ENCODE data around the gene GLB1L. TPM values are rescaled to one million over a fixed set of nuclear protein-coding genes. Genes with fewer than 3 reads are reported as not detected.

Gene GLB1L
- total and polyA plus RNA-seq, 2 of the 8 experiments (the other 6 are each of a cell fraction or from before 2014, with no cell fraction given) = 3.7 to 4.0 TPM

GRCh38 chr2:219266886-219267285, 21.6 kb upstream of the GLB1L start:
- no peaks in the 10 kb centered on the region for H3K23me2 ChIP-seq (ENCODE audit: low read depth, low read length)
- H3K9ac ChIP-seq (replicated peaks in 1 of 4; ENCODE audit: extremely low read depth in 1 of 4, low read depth in 3 of 4, low read length in 3 of 4) = no peak overlapping the region
- no peak overlapping the region for H2AK5ac ChIP-seq (ENCODE audit: low read depth, low read length)
- H3K4me2 ChIP-seq (ENCODE audit: insufficient read depth in 1 of 2, low read depth in 2 of 2, low read length in 2 of 2) = no peak overlapping the region
- H2BK12ac ChIP-seq (ENCODE audit: low read depth, low read length) = no peak overlapping the region
- H3K4me3 ChIP-seq (ENCODE audit: extremely low read depth in 1 of 4, insufficient read depth in 2 of 4, low read depth in 3 of 4, low read length in 4 of 4) = no peak overlapping the region
- no peak overlapping the region for H3K23ac ChIP-seq (ENCODE audit: insufficient read length)
- H4K91ac ChIP-seq (replicated peaks; ENCODE audit: insufficient read length, low read length) = no peak overlapping the region
- H3K18ac ChIP-seq (ENCODE audit: extremely low read depth, low read length) = no peak overlapping the region
- no peak overlapping the region for H4K5ac ChIP-seq (ENCODE audit: insufficient read length, low read depth, low read length)
- FAIRE-seq = no peak
- no peak overlapping the region for H2BK15ac ChIP-seq (ENCODE audit: low read length)
- no peak overlapping the region for H2AFZ ChIP-seq (ENCODE audit: low read length)
- no peaks in the 10 kb centered on the region for H3K79me1 ChIP-seq (ENCODE audit: low read depth, low read length)
- no peaks in the 10 kb centered on the region for H4K20me1 ChIP-seq (replicated peaks in 1 of 2; ENCODE audit: control insufficient read depth in 1 of 2, insufficient read depth in 2 of 2, low read length in 2 of 2)
- H2BK5ac ChIP-seq (ENCODE audit: low read depth, low read length) = no peak overlapping the region
- H3K4me1 ChIP-seq (replicated peaks in 1 of 4; ENCODE audit: control insufficient read depth in 3 of 4, insufficient read depth in 4 of 4, low read length in 3 of 4) = no peaks in the 10 kb centered on the region
- H3K36me3 ChIP-seq (ENCODE audit: control insufficient read depth in 2 of 4, insufficient read depth in 4 of 4, low read length in 3 of 4) = no peaks in the 10 kb centered on the region
- DNase-seq (ENCODE audit: low read depth in 1 of 2, low spot score in 2 of 2) = no peak
- H3K14ac ChIP-seq (ENCODE audit: insufficient read length) = no peak overlapping the region
- H4K8ac ChIP-seq (ENCODE audit: extremely low read depth, insufficient read depth, low read length) = no peak overlapping the region
- H2BK20ac ChIP-seq (ENCODE audit: low read length) = no peak overlapping the region
- no peaks in the 10 kb centered on the region for H3K79me2 ChIP-seq (ENCODE audit: control insufficient read depth in 1 of 2, insufficient read depth in 2 of 2, low read length in 2 of 2)
- 100% methylated on average over 1 of the region's 1 CpG; no CpG with 5 or more reads in 1 of the 2 experiments for WGBS, 2 experiments (ENCODE audit: extremely low coverage in 1 of 2, insufficient coverage in 1 of 2, insufficient read length in 1 of 2, insufficient replicate concordance in 2 of 2, low coverage in 1 of 2, low lambda C conversion rate in 2 of 2, missing lambda C conversion rate in 1 of 2)
- ChIA-PET POLR2A (ENCODE audit: partially characterized antibody) (interaction anchor here (0.6 kb wide), 1 partner anchor 869 kb away, joined by 3 read pairs; no protein-coding TSS in a partner anchor), CTCF (ENCODE audit: partially characterized antibody) (interaction anchor here (1.3 to 4.9 kb wide), 3 partner anchors 10 to 28 kb away, joined by 3 to 25 read pairs (median 6); partner anchors contain the start of gene DNAJB2)
- no peak overlapping the region for H3K4ac ChIP-seq (replicated peaks; ENCODE audit: insufficient read length, low read depth, low read length)
- peaks cover 0 to 3% (median under 1%) of the 10 kb centered on the region in 4 experiments; a peak in 2 of 7 replicates for H3K27me3 ChIP-seq (replicated peaks in 1 of 4; ENCODE audit: control insufficient read depth in 3 of 4, extremely low read depth in 1 of 4, insufficient read depth in 3 of 4, low read length in 3 of 4)
- H2BK120ac ChIP-seq (replicated peaks; ENCODE audit: low read depth, low read length) = no peak overlapping the region
- no peaks in the 10 kb centered on the region for H3K9me3 ChIP-seq (ENCODE audit: insufficient read depth in 2 of 2, low read depth in 1 of 2, low read length in 1 of 2)
- H3K56ac ChIP-seq (replicated peaks; ENCODE audit: insufficient read length, low read depth, low read length) = no peak overlapping the region
- H3K27ac ChIP-seq (ENCODE audit: low read depth, low read length) = no peak overlapping the region
- TF ChIP-seq KDM1A (IDR thresholded peaks at IDR 0.05; ENCODE audit: borderline replicate concordance, low read length) = no peak
- TF ChIP-seq EZH2 (IDR thresholded peaks at IDR 0.05; ENCODE audit: low read depth, low read length, severe bottlenecking) = no peak
- no peak for TF ChIP-seq CHD1 (IDR thresholded peaks at IDR 0.05; ENCODE audit: low read depth, low read length)
- TF ChIP-seq RBBP5 (IDR thresholded peaks at IDR 0.05; ENCODE audit: borderline replicate concordance, low read depth, low read length) = no peak
- no peak for TF ChIP-seq KDM5A (IDR thresholded peaks at IDR 0.05; ENCODE audit: low read length)
- no peak for TF ChIP-seq JUND (IDR thresholded peaks at IDR 0.05; ENCODE audit: low read length)
- TF ChIP-seq TCF12 (IDR thresholded peaks at IDR 0.05; ENCODE audit: low read depth, low read length) = no peak
- no peak for TF ChIP-seq PHF8 (conservative IDR thresholded peaks at IDR 0.05; ENCODE audit: low read depth, low read length)
- no peak for TF ChIP-seq HDAC6 (IDR thresholded peaks at IDR 0.05; ENCODE audit: low read depth, low read length)
- TF ChIP-seq EP300 (IDR thresholded peaks at IDR 0.05; ENCODE audit: borderline replicate concordance in 1 of 2, low read depth in 2 of 2, low read length in 2 of 2) = no peak
- TF ChIP-seq EGR1 (IDR thresholded peaks at IDR 0.05; ENCODE audit: borderline replicate concordance, low read depth, low read length) = no peak
- TF ChIP-seq MAFK (IDR thresholded peaks at IDR 0.05; ENCODE audit: low read depth, low read length) = no peak
- no peak for TF ChIP-seq CBX8 (IDR thresholded peaks at IDR 0.05; ENCODE audit: borderline replicate concordance, low read depth, low read length)
